ENCODE measurements around the gene CCDC51.
A peak's percentile ranks its signal among the peaks of the same experiment; 100 is the strongest.
"Not testable (repeated sequence)": the region's sequence is repeated elsewhere in the genome, so short reads cannot be mapped to it uniquely, and the experiment has no call there.

CCDC51 gene

DNA sequence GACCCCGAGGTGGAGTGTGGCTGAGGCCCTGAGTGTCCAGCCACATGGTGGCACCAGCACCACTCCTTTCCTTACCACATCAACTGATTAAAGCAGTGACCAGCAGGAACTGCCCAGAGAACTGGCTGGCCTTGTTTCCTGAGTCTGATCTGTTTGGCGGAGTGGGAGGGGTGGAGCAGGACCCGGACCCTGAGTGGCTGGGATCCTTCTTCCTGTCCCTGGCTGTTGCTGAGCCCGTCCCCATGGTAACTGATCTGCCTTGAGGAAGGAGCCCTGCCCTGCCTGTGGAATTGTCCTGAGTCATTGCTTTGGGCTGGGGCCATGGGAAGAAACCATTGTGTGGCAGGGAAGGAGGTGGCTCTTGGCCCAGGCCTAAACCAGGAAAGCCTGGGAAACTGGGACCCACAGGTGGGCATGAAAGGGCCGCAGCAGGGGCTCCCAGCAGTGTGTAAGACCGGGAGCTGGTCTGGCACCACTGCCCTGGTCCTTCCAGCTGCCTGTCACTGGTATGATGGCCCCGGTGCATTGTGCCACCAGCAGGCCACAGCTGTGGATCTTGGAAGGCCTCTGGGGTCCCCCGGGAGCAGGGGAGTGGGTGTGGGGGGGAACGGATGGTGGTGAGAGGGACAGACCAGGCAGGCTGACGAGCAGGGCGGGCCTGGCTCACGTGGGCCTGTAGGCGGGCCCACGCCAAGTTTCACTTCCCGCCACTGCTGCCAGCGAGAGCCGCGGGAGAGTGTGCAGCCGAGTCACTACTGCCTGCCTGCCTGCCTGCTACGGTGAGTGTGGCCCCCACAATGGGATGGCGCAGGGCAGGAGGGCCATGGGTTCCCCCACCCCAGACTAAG lies 25.8 kb upstream of the CCDC51 start:
- DNase-seq (ENCODE audit: low read depth in 2 of 2), result peak; percentile 64 to 73

DNA sequence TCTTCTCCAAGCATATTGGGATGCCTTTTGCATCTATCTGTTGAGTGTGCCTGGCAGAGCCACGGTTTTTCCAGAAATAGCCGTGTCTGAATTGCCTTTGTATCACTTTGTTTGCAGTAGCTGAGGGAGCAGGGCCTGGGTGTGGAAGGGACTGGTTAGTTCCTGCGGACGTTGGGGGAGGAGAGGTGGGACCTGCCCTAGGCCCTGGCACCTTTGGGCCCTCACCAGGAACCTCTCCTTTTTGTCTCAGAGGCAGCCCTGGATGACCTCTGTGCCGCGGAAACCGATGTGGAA lies 25.3 kb upstream of the CCDC51 start:
- no peak for DNase-seq (ENCODE audit: low read depth in 2 of 2)

DNA sequence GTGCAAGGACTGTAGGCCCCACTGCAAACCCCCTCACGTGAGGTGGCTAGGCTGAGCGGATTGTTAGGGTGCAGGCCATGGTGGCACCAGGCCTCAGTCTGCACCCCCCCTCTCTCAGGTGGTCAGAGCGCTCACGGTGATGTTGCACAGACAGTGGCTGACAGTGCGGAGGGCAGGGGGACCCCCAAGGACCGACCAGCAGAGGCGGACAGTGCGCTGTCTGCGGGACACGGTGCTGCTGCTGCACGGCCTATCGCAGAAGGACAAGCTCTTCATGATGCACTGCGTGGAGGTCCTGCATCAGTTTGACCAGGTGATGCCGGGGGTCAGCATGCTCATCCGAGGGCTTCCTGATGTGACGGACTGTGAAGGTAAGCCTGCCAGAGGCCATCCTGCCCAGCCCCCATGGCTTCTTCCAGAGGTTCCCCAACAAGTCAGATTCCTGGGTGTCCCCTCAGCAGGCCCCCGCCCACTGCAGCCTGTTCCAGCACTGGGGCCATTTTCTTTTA lies 24.8 kb upstream of the CCDC51 start:
- no peak for DNase-seq (ENCODE audit: low read depth in 2 of 2)

DNA sequence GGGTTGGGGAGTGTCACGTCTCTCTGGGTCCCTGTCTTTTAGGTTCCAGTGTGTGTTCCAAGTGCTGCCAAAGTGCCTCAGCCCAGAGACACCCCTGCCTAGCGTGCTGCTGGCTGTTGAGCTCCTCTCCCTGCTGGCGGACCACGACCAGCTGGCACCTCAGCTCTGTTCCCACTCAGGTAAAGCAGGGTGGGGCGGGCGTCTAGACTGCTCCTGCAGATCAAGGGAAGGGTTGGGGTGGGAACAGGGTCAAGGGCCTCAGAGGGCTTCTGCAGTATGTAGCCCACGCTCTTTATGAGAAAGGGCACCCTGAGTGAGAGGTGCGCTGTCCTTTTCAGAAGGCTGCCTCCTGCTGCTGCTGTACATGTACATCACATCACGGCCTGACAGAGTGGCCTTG lies 23.8 kb upstream of the CCDC51 start:
- DNase-seq (ENCODE audit: low read depth in 2 of 2), result no peak

DNA sequence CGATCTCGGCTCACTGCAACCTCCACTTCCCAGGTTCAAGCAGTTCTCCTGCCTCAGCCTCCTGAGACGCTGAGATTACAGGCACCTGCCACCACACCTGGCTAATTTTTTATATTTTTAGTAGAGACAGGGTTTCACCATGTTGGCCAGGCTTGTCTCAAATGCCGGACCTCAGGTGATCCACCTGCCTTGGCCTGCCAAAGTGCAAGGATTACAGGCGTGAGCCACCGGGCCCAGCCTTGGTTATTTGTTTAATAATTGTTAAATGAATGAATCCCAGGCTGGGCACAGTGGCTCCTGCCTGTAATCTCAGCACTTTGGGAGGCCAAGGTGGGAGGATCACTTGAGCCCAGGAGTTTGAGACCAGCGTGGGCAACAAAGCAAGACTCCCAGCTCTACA lies 21.8 kb upstream of the CCDC51 start:
- not testable (repeated sequence) for DNase-seq (ENCODE audit: low read depth in 2 of 2)

DNA sequence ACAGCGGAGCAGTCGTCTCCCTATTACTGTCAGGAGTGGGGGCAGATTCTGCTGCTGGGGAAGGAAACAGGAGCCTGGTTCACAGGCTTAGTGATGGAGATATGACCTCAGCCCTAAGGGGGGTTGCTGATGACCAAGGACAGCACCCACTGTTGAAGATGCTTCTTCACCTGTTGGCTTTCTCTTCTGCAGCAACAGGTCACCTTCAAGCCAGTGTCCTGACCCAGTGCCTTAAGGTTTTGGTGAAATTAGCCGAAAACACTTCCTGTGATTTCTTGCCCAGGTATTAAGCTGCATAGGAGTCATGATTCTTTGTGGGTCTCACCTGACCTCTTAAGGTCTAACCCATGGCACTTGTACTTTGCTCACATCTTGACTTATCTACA lies 20.6 kb upstream of the CCDC51 start:
- no peak for DNase-seq (ENCODE audit: low read depth in 2 of 2)

DNA sequence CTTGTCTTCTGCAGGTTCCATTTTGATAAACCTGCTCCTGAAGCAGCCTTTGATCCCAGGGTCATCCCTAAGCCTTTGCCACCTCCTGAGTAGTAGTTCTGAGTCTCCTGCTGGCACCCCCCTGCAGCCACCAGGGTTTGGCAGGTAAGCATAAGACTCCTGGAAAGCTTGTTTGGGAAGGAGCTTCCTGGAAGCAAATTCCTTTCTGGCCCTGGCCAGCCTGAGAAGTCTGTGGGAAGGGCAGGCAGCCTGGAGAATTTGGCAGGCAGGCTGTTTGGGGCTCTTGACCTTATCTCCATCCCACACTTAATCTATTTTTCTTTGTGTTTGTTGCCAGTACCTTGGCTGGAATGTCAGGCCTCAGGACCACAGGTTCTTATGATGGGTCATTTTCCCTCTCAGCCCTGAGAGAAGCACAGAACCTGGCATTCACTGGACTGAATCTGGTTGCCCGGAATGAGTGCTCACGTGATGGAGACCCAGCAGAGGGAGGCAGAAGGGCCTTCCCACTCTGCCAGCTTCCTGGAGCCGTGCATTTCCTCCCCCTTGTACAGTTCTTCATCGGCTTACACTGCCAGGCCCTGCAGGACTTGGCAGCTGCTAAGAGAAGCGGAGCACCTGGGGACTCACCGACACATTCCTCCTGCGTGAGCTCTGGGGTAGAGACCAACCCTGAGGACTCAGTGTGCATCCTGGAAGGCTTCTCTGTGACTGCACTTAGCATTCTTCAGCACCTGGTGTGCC lies 20.0 kb upstream of the CCDC51 start:
- DNase-seq (ENCODE audit: low read depth in 2 of 2), result no peak

DNA sequence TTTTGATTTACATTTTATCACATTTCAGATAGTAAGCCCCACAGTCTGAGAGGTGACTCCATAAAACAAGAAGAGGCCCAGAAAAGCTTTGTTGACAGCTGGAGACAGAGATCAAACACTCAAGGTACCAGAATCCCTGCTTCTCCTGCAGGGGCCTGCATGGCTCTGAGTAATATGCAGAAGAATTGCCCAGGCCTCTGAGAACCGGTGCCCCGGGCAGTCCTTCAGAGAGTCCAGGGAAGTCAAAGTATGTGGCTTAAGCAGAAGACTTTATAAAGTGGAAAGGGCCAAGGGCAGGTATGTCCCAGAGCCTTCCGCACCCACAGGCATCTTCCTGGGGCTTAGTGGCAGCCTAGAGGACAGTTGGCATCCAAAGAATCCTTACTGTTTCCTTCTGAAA lies 19.4 kb upstream of the CCDC51 start:
- DNase-seq (ENCODE audit: low read depth in 2 of 2), result no peak

DNA sequence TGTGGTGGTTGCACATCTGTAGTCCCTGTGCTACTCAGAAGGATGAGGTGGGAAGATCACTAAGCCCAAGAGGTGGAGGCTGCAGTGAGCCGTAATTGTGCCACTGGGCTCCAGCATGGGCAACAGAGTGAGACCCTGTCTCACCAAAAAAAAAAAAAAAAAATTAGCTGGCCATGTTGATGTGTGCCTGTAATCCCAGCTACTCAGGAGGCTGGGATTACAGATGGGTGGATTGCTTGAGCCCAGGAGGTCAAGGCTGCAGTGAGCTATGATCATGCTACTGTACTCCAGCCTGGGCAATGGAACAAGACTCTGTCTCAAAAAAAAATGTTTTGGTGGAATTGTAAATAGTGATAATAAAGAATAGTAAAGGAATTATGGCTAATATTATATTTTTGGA lies 16.5 kb upstream of the CCDC51 start:
- no peak for DNase-seq (ENCODE audit: low read depth in 2 of 2)

DNA sequence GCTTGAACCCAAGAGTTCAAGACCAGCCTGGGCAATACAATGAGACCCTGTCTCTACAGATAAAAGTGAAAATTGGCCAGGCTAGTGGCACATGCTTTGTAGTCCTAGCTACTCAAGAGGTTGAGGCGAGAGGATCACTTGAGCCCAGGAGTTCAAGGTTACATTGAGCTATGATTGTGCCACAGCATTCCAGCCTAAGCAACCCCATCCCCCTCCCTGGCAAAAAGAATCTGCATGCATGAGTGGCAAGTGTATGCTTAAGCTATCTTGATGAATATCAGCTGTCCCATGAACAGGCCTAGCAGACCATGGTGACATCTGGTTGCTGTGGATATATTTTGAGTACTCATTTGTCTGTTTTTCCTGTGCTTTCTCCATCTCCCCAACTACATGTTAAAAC lies 11.4 kb upstream of the CCDC51 start:
- no peak for DNase-seq (ENCODE audit: low read depth in 2 of 2)

DNA sequence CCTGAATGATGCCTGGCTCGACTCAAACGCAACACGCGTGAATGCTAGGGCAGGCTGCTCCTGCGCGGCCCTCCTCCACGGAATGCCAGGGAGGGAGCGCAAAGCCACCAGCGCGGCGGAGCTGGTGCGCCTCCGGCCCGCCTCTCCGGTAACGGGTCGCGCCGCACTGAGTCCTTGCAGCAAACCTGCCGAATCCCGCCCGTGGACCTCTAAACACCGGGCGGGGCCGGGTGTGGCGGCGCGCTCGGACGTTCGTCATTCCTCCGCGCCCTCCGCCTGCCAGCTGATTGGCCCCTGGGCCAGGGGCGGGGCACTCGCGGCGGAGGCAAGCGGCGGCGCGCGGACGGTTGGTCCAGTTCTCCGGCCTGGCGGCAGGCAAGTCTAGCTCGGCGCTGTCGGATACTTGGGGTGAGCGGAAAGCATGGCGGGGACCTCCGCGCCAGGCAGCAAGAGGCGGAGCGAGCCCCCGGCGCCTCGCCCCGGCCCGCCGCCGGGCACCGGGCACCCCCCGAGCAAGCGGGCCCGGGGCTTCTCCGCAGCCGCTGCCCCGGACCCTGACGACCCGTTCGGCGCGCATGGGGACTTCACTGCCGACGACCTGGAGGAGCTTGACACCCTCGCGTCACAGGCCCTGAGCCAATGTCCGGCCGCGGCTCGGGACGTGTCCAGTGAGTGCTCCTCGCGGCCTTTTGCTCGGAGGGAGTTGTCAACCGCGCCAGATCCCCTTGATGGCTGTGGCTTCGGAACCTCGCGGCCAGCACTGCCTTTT lies 6.7 kb upstream of the CCDC51 start, which contains the start of gene ATRIP:
TSS of gene ATRIP (plus strand) at position 313 of the 769 bp plus-strand sequence. CDS start at position 422, 109 bp downstream.
- DNase-seq (ENCODE audit: low read depth in 2 of 2), result peak; percentile 72 to 86

DNA sequence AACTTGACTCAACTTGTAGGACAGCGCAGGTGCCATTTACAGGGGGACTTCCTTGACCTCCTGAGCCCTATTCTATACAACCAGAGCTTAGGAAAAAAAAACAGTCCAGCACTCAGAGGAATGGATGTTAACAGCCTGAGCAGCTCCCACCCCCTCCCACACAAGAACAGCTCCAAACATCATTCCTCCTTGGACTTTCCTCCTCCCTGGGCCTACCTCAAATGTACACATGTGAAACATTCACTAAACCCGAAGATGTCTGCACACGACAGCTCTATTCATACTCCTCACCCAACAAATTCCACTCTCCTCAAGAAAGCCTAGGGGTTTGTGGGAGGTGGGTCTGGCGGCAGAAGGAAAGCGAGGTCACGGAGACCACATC lies 6.1 kb upstream of the CCDC51 start:
- no peak for DNase-seq (ENCODE audit: low read depth in 2 of 2)

DNA sequence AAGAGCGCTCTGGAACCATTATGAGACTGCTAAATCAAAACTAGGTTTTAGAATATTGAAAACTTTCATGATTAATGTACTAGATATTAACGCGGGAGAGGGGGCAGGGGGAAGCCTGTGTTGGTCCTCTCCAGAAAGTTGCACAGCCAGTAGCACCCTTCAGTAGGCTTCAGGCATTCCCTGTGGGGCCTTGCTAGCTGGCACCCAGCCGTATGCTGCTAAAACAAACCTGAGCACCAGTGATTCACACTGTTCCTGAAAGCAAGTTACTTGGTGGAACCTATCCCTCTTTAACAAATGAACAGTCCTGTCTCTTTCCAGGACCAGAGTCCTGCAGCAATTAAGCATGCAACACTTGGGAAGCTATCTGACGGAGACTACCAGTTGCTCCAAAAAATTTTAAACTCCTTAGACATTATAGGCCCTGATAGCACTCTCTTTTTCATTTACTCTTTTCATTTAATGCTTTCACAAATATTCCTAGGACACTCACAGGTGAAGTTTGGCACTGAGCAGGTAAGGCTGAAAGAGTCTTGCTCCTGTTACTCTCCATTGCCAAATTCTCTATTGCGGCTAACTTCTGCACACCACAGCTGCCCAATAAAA lies 5.5 kb upstream of the CCDC51 start:
- DNase-seq (ENCODE audit: low read depth in 2 of 2), result no peak

DNA sequence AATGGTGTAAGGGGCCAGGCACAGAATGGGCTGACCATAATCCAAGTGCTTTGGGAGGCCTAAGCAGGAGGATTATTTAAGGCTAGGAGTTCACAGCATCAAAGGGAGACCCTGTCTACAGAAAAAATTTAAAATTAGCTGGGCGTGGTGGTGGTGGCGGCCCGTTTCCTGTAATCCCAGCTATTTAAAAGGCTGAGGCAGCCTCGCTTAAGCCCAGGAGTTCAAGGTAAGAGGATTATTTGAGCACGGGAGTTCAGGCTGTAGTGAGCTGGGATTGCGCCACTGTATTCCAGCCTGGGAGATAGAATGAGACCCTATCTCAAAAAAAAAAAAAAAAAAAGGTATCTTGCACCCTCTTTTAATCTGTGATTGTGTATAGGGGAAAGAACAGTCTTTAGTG lies 2.0 kb upstream of the CCDC51 start:
- DNase-seq (ENCODE audit: low read depth in 2 of 2), result no peak

DNA sequence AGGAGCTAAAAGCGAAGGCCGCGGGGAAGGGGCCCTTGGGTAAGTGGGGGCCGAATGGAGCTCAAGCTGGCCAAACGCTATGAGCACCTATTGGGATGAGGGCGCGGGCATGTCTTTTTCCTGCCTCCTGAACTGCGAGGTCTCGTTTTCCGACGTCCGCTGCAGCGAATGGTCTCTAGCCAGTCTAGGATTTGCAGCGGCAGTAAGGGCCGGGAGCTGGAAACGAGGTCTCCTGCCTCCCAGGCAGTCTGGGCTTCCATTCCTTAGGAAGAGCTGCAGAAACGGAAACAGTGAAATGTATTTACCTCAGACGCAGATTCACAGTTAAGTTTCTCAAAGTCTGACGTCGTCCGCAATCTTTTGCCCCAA lies 655 bp upstream of the CCDC51 start:
- no peak for DNase-seq (ENCODE audit: low read depth in 2 of 2)

DNA sequence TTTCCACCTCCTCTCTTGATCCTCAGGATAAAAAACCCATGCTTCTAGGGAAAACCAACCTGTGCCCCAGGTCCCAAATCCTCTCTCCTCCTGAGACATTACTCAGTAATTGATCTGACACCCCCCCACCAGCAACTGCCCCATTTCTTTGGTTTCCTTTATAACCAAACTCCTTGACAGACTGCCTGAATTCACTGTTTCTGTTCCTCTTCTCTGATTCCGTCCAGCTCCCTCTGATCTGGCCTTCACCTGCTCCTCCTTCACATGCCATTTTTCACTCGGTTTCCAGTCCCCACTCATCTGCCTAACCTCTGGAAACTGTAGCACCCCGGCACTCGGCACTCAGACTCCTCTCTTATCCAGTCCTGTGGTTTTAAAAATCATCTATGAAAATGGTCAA lies 2.1 kb downstream of the CCDC51 start:
- DNase-seq (ENCODE audit: low read depth in 2 of 2), result no peak

DNA sequence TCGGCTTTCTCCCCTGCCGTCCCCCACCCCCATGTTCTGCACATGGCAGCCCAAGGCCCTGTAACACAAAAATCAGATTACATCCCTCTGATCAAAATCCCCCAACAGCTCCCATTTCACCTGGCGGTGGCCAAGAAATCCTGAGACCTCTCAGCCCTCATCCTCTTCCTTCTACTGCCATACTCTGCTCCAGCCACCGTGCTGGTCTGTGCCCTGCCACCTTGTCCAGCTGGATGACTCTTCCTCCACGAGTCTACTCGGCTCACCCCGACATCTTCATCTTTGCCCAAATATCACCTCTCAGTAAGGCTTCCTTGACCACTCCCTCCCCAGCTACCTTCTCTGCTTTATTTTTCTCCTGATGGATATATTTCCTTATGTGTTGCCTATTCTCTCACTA lies 3.1 kb downstream of the CCDC51 start:
- DNase-seq (ENCODE audit: low read depth in 2 of 2), result no peak

DNA sequence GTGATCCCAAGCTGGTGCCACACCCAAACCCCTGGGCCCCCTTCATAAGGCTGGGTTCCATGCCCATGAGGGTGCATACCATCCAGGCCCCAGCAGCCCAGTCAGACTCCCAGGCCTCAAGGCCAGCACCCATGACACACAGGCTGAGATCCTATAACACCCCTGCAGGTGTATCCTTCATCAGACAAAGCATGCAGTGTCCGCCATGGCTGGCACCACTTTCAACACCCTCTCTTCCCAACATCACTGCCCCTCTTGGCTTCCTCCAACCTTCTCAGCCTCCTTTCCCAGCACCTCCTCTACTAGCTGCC lies 3.5 kb downstream of the CCDC51 start:
- no peak for DNase-seq (ENCODE audit: low read depth in 2 of 2)

DNA sequence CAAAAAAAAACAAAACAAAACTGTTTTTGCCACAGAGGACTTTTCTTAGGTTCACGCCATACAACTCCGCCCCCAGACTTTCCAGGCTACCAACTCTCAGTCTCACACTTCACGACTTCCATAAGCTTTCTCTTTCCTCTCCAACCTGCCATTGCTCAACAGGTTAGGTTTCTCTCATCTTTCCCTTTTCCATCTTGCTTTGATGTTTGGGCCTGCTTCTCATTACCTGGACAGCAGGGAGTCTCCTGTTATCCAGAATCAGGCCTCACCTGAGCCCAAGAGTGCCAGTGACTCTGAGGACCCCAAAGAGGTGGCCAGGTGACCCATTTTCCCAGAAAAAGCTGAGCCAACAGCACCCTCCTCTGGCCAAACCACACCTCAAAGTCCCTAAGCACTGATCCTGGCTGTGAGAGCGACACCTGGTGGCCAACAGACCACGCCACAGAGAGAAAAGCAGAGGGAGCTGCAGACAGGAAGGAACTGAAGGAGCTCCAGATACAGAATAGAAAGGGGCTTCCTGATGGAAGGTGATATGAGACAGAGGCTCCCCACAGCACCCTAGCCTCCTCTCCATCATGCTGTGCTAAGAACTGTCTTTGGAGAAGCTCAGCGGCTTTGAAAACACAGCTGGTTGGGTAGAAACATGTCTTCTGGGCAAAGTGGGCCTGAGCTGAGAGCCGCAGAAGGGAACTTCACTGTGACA lies 4.0 kb downstream of the CCDC51 start:
- DNase-seq (ENCODE audit: low read depth in 2 of 2), result peak; percentile 58 to 79

DNA sequence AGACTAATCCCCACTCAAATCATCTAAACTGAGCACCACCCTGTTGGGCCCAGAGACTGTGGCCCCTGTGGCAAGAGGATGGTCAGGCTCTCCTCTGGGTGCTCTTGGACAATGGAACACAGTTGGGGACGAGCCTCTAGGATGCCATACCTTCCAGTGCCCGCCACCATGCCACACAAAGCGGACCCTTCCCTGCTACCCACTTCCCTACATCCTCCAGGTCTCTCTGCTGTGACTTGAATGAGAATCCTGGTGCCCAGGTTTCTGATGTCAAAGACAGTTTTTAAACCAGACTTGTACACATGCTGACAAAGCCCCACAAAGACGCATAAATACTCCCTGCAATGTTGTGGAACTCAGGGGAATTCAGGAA lies 4.7 kb downstream of the CCDC51 start:
- DNase-seq (ENCODE audit: low read depth in 2 of 2), result no peak

DNA sequence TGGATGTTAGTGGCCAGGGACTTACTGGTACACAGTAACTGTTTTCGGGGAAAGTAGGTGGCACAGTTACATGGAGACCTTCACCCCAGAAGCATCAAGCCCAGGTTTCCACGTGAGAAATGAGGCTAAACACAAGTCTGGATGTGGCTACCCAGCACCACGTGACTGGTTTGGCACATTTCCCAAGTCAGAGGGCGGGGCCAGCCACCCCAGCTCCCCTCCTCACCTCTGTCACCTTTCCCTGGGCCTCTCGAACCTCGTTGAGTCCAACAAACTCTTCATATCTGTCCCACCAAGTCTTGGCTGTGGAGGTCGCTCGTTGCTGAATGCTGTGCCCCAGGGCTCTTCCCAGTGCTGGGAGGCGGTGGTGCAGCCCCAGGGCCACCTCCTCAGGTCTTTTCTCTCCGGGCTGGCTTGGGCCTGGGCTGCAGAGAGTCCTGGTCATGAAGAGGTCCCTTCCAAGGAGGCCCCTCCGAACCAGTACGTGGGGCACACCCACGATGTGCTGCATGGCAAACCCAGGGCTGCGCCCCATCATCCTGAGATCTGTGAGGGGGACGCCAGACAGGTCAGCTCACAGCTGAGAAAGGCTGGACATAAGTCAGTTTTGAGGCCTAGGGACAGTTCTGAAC lies 5.2 kb downstream of the CCDC51 start:
- no peak for DNase-seq (ENCODE audit: low read depth in 2 of 2)
